ENCODE results near the gene PCOLCE2. TPM values are rescaled to one million over a fixed set of nuclear protein-coding genes. Genes with fewer than 3 reads are reported as not detected.

PCOLCE2 gene
- total RNA-seq, 4 donors from 2014 or later = 3.1 to 37.8 (median 14.5) TPM

GRCh38 chr3:142896201-142896755, 7.4 kb upstream of the PCOLCE2 start:
- no peaks in the 10 kb centered on the region for H3K36me3 ChIP-seq
- WGBS, 2 donors = 92 to 93% methylated on average over 9 of the region's 9 CpGs
- H3K27me3 ChIP-seq = no peaks in the 10 kb centered on the region
- H3K4me3 ChIP-seq (replicated peaks in 1 of 3) = no peak overlapping the region
- no peak overlapping the region for H3K27ac ChIP-seq
- intact Hi-C loops (cut with DNase I) = no loop called here
- TF ChIP-seq CTCF (IDR thresholded peaks at IDR 0.05) (no peak), POLR2A (IDR thresholded peaks at IDR 0.05) (no peak)
- H3K4me1 ChIP-seq = no peaks in the 10 kb centered on the region
- no peaks in the 10 kb centered on the region for H3K9me3 ChIP-seq
- DNase-seq = no peak

GRCh38 chr3:142894493-142894892, 5.6 kb upstream of the PCOLCE2 start:
- WGBS, 2 donors = 72 to 83% methylated on average over 3 of the region's 3 CpGs
- Histone ChIP-seq H3K27me3 (no peaks in the 10 kb centered on the region), H3K27ac (no peak overlapping the region), H3K4me3 (replicated peaks in 1 of 3) (no peak overlapping the region), H3K9me3 (no peaks in the 10 kb centered on the region), H3K36me3 (no peaks in the 10 kb centered on the region), H3K4me1 (no peaks in the 10 kb centered on the region)
- no peak for DNase-seq
- intact Hi-C loops (cut with DNase I) = no loop called here
- TF ChIP-seq POLR2A (IDR thresholded peaks at IDR 0.05) (no peak), CTCF (IDR thresholded peaks at IDR 0.05) (no peak)

GRCh38 chr3:142892714-142893113, 3.8 kb upstream of the PCOLCE2 start:
- intact Hi-C loops (cut with DNase I) = no loop called here
- no peaks in the 10 kb centered on the region for H3K9me3 ChIP-seq
- no peaks in the 10 kb centered on the region for H3K36me3 ChIP-seq
- no peak for TF ChIP-seq POLR2A (IDR thresholded peaks at IDR 0.05)
- TF ChIP-seq CTCF (IDR thresholded peaks at IDR 0.05) = no peak
- no peak for DNase-seq
- no peak overlapping the region for H3K4me3 ChIP-seq (replicated peaks in 1 of 3)
- WGBS, 2 donors = 54 to 59% methylated on average over 2 of the region's 2 CpGs
- H3K27me3 ChIP-seq = no peaks in the 10 kb centered on the region
- peaks cover 4 to 13% of the 10 kb centered on the region in 2 donors for H3K4me1 ChIP-seq
- no peak overlapping the region for H3K27ac ChIP-seq

- TF ChIP-seq POLR2A (IDR thresholded peaks at IDR 0.05) = no peak
- Histone ChIP-seq H3K9me3 (no peaks in the 10 kb centered on the region), H3K27me3 (no peaks in the 10 kb centered on the region), H3K4me1 (peaks cover 4 to 13% of the 10 kb centered on the region in 2 donors), H3K27ac (no peak overlapping the region), H3K36me3 (no peaks in the 10 kb centered on the region), H3K4me3 (replicated peaks in 1 of 3) (no peak overlapping the region)
- no peak for DNase-seq
- WGBS, 2 donors = 85 to 87% methylated on average over 2 of the region's 2 CpGs
- intact Hi-C loops (cut with DNase I) = no loop called here
These were observed 1.7 kb upstream of the PCOLCE2 start for GRCh38 chr3:142890592-142890991.

GRCh38 chr3:142889212-142890014, 530 bp upstream of the PCOLCE2 start:
- 10 to 17% methylated on average over 20 to 28 of the region's 29 CpGs for WGBS, 2 donors
- H3K4me3 ChIP-seq (replicated peaks in 1 of 3) = peak overlapping the region in 2 of 3 donors; percentile 33 to 47
- peaks cover 4 to 13% of the 10 kb centered on the region in 2 donors for H3K4me1 ChIP-seq
- intact Hi-C loops (cut with DNase I) = no loop called here
- peak overlapping the region in 1 of 3 donors; percentile 26 for H3K27ac ChIP-seq
- TF ChIP-seq POLR2A (IDR thresholded peaks at IDR 0.05) = no peak
- no peak for TF ChIP-seq CTCF (IDR thresholded peaks at IDR 0.05)
- H3K36me3 ChIP-seq = no peaks in the 10 kb centered on the region
- DNase-seq = no peak
- no peaks in the 10 kb centered on the region for H3K27me3 ChIP-seq
- no peaks in the 10 kb centered on the region for H3K9me3 ChIP-seq

Measured in thyroid gland (tissue), 4 donors.